Mesenchymal stem cell (in vitro differentiated cells and primary cell): ENCODE results near the gene STARD10.

Source experiments
- DNase-seq: peaks from one replicate; pipeline ENCODE4 v3.0.0-alpha.2; 2013
- H2AFZ ChIP-seq: one replicate; pipeline ENCODE4 v1.6.1; 2013; ENCODE audit warnings: low read depth, mild to moderate bottlenecking, control low read depth, inconsistent platforms, low read length, moderate library complexity
- H2AK5ac ChIP-seq: 2 replicates; pipeline ENCODE4 v1.6.1; 2013; ENCODE audit warnings: low read length, moderate library complexity, mild to moderate bottlenecking, inconsistent platforms; ENCODE audit not compliant: severe bottlenecking
- H2BK120ac ChIP-seq: one replicate; pipeline ENCODE4 v1.6.1; 2013; ENCODE audit warnings: low read depth, mild to moderate bottlenecking, inconsistent platforms, low read length, moderate library complexity
- H2BK12ac ChIP-seq, 2 experiments: one replicate each; pipeline ENCODE4 v1.6.1; 2013; ENCODE audit warnings: inconsistent platforms in 2 of 2, low read length in 2 of 2, mild to moderate bottlenecking in 2 of 2, moderate library complexity in 2 of 2, control low read depth in 1 of 2
- H2BK15ac ChIP-seq: one replicate; pipeline ENCODE4 v1.6.1; 2013; ENCODE audit warnings: mild to moderate bottlenecking, low read depth, inconsistent platforms; ENCODE audit not compliant: poor library complexity, severe bottlenecking
- H2BK5ac ChIP-seq: 2 replicates; pipeline ENCODE4 v1.6.1; 2013; ENCODE audit warnings: low read depth, mild to moderate bottlenecking, low read length, control low read depth, inconsistent platforms; ENCODE audit not compliant: poor library complexity, severe bottlenecking
- H3K14ac ChIP-seq, 2 experiments: one replicate each; pipeline ENCODE4 v1.6.1; 2013; ENCODE audit warnings: inconsistent platforms in 2 of 2, low read length in 2 of 2, control low read depth in 1 of 2, mild to moderate bottlenecking in 1 of 2, moderate library complexity in 1 of 2
- H3K18ac ChIP-seq, 2 experiments: one replicate each; pipeline ENCODE4 v1.6.1; 2013; ENCODE audit warnings: inconsistent platforms in 2 of 2, low read length in 2 of 2, control low read depth in 1 of 2, low read depth in 1 of 2, mild to moderate bottlenecking in 1 of 2
- H3K23ac ChIP-seq, 2 experiments: one replicate each; pipeline ENCODE4 v1.6.1; 2013; ENCODE audit warnings: inconsistent platforms in 2 of 2, low read length in 2 of 2, mild to moderate bottlenecking in 2 of 2, moderate library complexity in 2 of 2, control low read depth in 1 of 2
- H3K27ac ChIP-seq: 2 replicates; pipeline ENCODE4 v1.5.1; 2013; ENCODE audit warnings: mild to moderate bottlenecking, moderate library complexity, low read length, control low read depth, inconsistent platforms; ENCODE audit not compliant: poor library complexity, severe bottlenecking
- H3K27me3 ChIP-seq, 2 experiments: 2 replicates each; pipeline versions ENCODE4 v1.6.1 to v1.7.0; 2013; ENCODE audit warnings: low read length in 2 of 2, mild to moderate bottlenecking in 2 of 2, moderate library complexity in 2 of 2, control low read depth in 1 of 2, inconsistent platforms in 1 of 2; ENCODE audit not compliant: control insufficient read depth in 1 of 2, insufficient read depth in 1 of 2
- H3K36me3 ChIP-seq, 2 experiments: 2 replicates each; pipeline versions ENCODE4 v1.6.1 to v1.7.0; 2013; ENCODE audit warnings: low read length in 2 of 2, control low read depth in 1 of 2, inconsistent platforms in 1 of 2, low read depth in 1 of 2, mild to moderate bottlenecking in 1 of 2; ENCODE audit not compliant: insufficient read depth in 2 of 2, control insufficient read depth in 1 of 2
- H3K4ac ChIP-seq, 2 experiments: one replicate each; pipeline ENCODE4 v1.6.1; 2013; ENCODE audit warnings: inconsistent platforms in 2 of 2, low read length in 2 of 2, mild to moderate bottlenecking in 2 of 2, moderate library complexity in 2 of 2, control low read depth in 1 of 2, low read depth in 1 of 2
- H3K4me1 ChIP-seq: 2 replicates; pipeline ENCODE4 v1.6.1; 2013; ENCODE audit warnings: low read depth, low read length, control low read depth; ENCODE audit not compliant: control insufficient read depth, insufficient read depth
- H3K4me2 ChIP-seq: 2 replicates; pipeline ENCODE4 v1.6.1; 2013; ENCODE audit warnings: low read length, mild to moderate bottlenecking, inconsistent platforms; ENCODE audit not compliant: poor library complexity, severe bottlenecking
- H3K4me3 ChIP-seq, 2 experiments: 2 replicates each; pipeline versions ENCODE4 v1.5.1 to v1.7.0; 2013; ENCODE audit warnings: low read length in 2 of 2, mild to moderate bottlenecking in 2 of 2, control low read depth in 1 of 2, low read depth in 1 of 2; ENCODE audit not compliant: insufficient read depth in 1 of 2
- H3K79me1 ChIP-seq: replicated peaks from 2 replicates; pipeline ENCODE4 v1.6.1; 2013; ENCODE audit warnings: mild to moderate bottlenecking, control low read depth, low read length, inconsistent platforms; ENCODE audit not compliant: poor library complexity, severe bottlenecking
- H3K9ac ChIP-seq: 2 replicates; pipeline ENCODE4 v1.7.0; 2013; ENCODE audit warnings: mild to moderate bottlenecking, low read length, moderate library complexity
- H3K9me3 ChIP-seq: 2 replicates; pipeline ENCODE4 v1.7.0; 2013; ENCODE audit warnings: mild to moderate bottlenecking, low read length; ENCODE audit not compliant: control insufficient read depth
- H4K8ac ChIP-seq: one replicate; pipeline ENCODE4 v1.6.1; 2013; ENCODE audit warnings: inconsistent platforms, mild to moderate bottlenecking, low read length, moderate library complexity
- H4K91ac ChIP-seq: one replicate; pipeline ENCODE4 v1.6.1; 2013; ENCODE audit warnings: mild to moderate bottlenecking, low read length, inconsistent platforms
- WGBS: methylation state at CpG from one replicate; pipeline ENCODE4 v1.1.7; 2013; ENCODE audit warnings: mixed read lengths; 5-methylcytosine and 5-hydroxymethylcytosine counted together

Gene STARD10

DNA sequence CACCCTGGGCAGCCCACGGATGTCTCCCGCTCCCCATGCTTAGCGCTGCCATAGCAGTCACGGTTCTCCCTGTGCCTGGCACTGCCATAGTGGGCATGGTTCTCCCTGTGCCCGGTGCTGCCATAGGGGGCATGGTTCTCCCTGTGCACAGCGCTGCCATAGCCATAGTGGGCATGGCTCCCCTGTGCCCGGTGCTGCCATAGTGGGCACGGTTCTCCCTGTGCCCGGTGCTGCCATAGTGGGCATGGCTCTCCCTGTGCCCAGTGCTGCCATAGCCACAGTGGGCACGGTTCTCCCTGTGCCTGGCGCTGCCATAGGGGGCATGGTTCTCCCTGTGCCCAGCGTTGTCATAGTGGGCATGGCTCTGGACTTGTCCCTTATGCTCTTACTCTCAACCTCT, 21.8 kb downstream of the STARD10 start:
- H3K4ac ChIP-seq, result peak overlapping the region; percentile 14 to 75
- peak overlapping the region; percentile 86 for H4K91ac ChIP-seq
- H3K27me3 ChIP-seq, result no peaks in the 10 kb centered on the region
- H3K4me2 ChIP-seq, result no peak overlapping the region
- H4K8ac ChIP-seq, result peak overlapping the region; percentile 14
- peaks cover 45% of the 10 kb centered on the region for H3K4me1 ChIP-seq
- H3K27ac ChIP-seq, result no peak overlapping the region
- WGBS, result 93% methylated on average over 12 of the region's 12 CpGs
- peak overlapping the region; percentile 88 for H2BK15ac ChIP-seq
- H3K4me3 ChIP-seq, result no peak overlapping the region
- H3K18ac ChIP-seq, result peak overlapping the region; percentile 40 to 97
- no peak overlapping the region for H3K23ac ChIP-seq
- H3K79me1 ChIP-seq, result peaks cover 9% of the 10 kb centered on the region
- peak overlapping the region; percentile 7 to 73 for H2BK12ac ChIP-seq
- no peak overlapping the region for H2BK5ac ChIP-seq
- H3K9ac ChIP-seq, result no peak overlapping the region
- H3K14ac ChIP-seq, result peak overlapping the region in 1 of 2 experiments; percentile 31
- H3K9me3 ChIP-seq, result no peaks in the 10 kb centered on the region
- peaks cover 0 to 5% of the 10 kb centered on the region in 2 experiments for H3K36me3 ChIP-seq
- no peak for DNase-seq
- H2BK120ac ChIP-seq, result no peak overlapping the region
- H2AFZ ChIP-seq, result no peak overlapping the region
- H2AK5ac ChIP-seq, result peak overlapping the region; percentile 51

DNA sequence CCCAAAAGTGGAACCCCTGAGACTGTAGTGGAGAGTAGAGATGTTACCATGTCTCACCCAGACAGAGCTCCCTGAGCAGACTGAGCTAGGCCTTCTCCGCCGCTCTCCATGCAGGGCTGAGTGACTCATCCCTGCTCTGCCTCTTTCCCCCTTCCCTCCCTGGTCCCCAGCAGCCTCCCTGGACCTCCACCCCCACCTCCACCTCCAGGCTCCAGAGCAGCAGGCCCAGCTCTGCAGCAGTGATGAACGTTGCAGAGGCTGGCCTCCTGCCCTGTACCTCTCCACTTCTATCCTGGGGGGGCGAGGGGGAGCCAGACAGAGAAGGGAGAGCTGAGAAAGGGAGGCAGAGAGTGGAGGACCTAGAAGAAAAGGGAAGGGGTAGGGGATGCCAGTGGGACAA, 22.3 kb downstream of the STARD10 start:
- H2AK5ac ChIP-seq, result peak overlapping the region; percentile 92
- peak overlapping the region; percentile 2 for H4K8ac ChIP-seq
- H3K4me3 ChIP-seq, result no peak overlapping the region
- peak overlapping the region; percentile 24 to 97 for H3K18ac ChIP-seq
- no peaks in the 10 kb centered on the region for H3K27me3 ChIP-seq
- H3K4ac ChIP-seq, result peak overlapping the region in 1 of 2 experiments; percentile 63
- DNase-seq, result peak; percentile 78
- no peaks in the 10 kb centered on the region for H3K9me3 ChIP-seq
- H3K79me1 ChIP-seq, result peaks cover 9% of the 10 kb centered on the region
- 0% methylated on average over 2 of the region's 4 CpGs for WGBS
- H3K9ac ChIP-seq, result peak overlapping the region; percentile 17
- H2AFZ ChIP-seq, result no peak overlapping the region
- H2BK5ac ChIP-seq, result no peak overlapping the region
- H3K36me3 ChIP-seq, result no peaks in the 10 kb centered on the region
- no peak overlapping the region for H3K27ac ChIP-seq
- peak overlapping the region in 1 of 2 experiments; percentile 89 for H2BK12ac ChIP-seq
- no peak overlapping the region for H3K23ac ChIP-seq
- H3K14ac ChIP-seq, result peak overlapping the region in 1 of 2 experiments; percentile 62
- peak overlapping the region; percentile 63 for H4K91ac ChIP-seq
- no peak overlapping the region for H3K4me2 ChIP-seq
- H3K4me1 ChIP-seq, result peaks cover 46% of the 10 kb centered on the region
- H2BK15ac ChIP-seq, result no peak overlapping the region
- H2BK120ac ChIP-seq, result no peak overlapping the region

DNA sequence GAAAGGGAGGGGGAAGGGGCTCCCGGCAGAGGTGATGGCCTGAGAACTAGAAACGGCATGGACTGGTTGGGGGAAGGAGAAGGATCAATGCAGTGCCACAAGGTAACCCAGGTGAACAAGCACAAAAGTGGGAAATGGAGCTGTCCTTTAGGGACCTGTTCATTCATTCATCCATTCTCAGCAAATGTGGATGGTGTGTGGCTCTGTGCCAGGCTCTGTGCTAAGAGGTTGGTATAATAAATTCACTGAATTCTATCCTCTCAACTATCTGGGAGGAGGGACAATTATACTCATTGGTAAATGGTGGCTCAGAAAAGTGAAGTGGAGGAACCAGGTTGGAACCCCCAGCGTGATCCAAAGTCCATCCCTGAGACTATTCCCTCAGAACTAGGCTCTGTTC, 23.0 kb downstream of the STARD10 start:
- H3K4ac ChIP-seq, result peak overlapping the region in 1 of 2 experiments; percentile 63
- 91% methylated on average over 3 of the region's 3 CpGs for WGBS

DNA sequence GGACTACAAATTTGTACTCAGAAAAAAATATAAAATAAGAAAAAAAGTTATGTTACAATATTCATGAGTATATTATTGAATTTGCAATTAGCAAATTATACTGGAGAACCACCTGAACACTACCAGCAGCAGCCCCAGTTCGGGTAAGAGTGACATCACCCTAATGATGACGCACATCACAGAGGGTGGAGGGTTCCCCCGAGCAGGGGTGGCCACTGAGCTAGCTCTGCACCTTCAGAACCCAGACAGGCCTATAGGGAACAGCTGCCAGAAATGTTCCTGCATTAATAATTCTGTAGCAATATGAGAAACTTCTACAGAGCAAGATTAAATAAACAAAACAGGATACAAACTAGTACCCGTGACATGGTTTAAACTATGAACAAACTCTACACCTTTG, 24.2 kb downstream of the STARD10 start:
- Histone ChIP-seq H3K27ac (no peak overlapping the region), H2AFZ (no peak overlapping the region), H2BK120ac (no peak overlapping the region), H2BK5ac (no peak overlapping the region), H2BK12ac (no peak overlapping the region), H2AK5ac (no peak overlapping the region), H3K9ac (no peak overlapping the region), H3K14ac (no peak overlapping the region), H3K4me3 (no peak overlapping the region), H3K9me3 (no peaks in the 10 kb centered on the region), H3K18ac (no peak overlapping the region), H3K36me3 (no peaks in the 10 kb centered on the region), H4K8ac (no peak overlapping the region), H3K4me1 (peaks cover 45% of the 10 kb centered on the region), H3K4me2 (no peak overlapping the region), H4K91ac (no peak overlapping the region), H3K4ac (no peak overlapping the region), H2BK15ac (no peak overlapping the region), H3K23ac (no peak overlapping the region), H3K79me1 (peaks cover 11% of the 10 kb centered on the region), H3K27me3 (no peaks in the 10 kb centered on the region)
- DNase-seq, result no peak
- WGBS, result 67% methylated on average over 3 of the region's 4 CpGs

More for the DNA sequence above, 23.0 kb downstream of the STARD10 start:
- peaks cover 9% of the 10 kb centered on the region for H3K79me1 ChIP-seq
- H2BK5ac ChIP-seq, result no peak overlapping the region
- peak overlapping the region; percentile 92 for H2AK5ac ChIP-seq
- no peaks in the 10 kb centered on the region for H3K36me3 ChIP-seq
- H3K9ac ChIP-seq, result peak overlapping the region; percentile 17
- no peak for DNase-seq
- peak overlapping the region; percentile 2 for H4K8ac ChIP-seq
- H3K14ac ChIP-seq, result peak overlapping the region in 1 of 2 experiments; percentile 79
- H3K18ac ChIP-seq, result peak overlapping the region in 1 of 2 experiments; percentile 85
- H3K4me2 ChIP-seq, result no peak overlapping the region
- no peak overlapping the region for H2BK15ac ChIP-seq
- H2BK12ac ChIP-seq, result peak overlapping the region in 1 of 2 experiments; percentile 89
- H3K27ac ChIP-seq, result no peak overlapping the region
- no peak overlapping the region for H2BK120ac ChIP-seq
- H3K27me3 ChIP-seq, result no peaks in the 10 kb centered on the region
- H3K23ac ChIP-seq, result no peak overlapping the region
- H3K4me1 ChIP-seq, result peaks cover 51% of the 10 kb centered on the region
- H4K91ac ChIP-seq, result no peak overlapping the region
- no peak overlapping the region for H3K4me3 ChIP-seq
- H3K9me3 ChIP-seq, result no peaks in the 10 kb centered on the region
- H2AFZ ChIP-seq, result no peak overlapping the region
